ENCODE data around the gene RBFOX2.

GRCh38 chr22:35746248-35746647 is 282.4 kb downstream of the RBFOX2 start:
- no peak for TF ChIP-seq POLR2AphosphoS5 (IDR thresholded peaks at IDR 0.05; ENCODE audit: insufficient read depth, low read depth, low read length)
- no peak for TF ChIP-seq CTCF (IDR thresholded peaks at IDR 0.05; ENCODE audit: extremely low read depth in 1 of 2, insufficient read depth in 1 of 2, low read depth in 1 of 2, low read length in 2 of 2)
